Placental epithelial cell (primary cell): ENCODE data around the gene GRM5. TPM values are rescaled to one million over a fixed set of nuclear protein-coding genes. Genes with fewer than 3 reads are reported as not detected.

ENCODE experiments used
- small RNA-seq: library from RNA; depleted of rRNA; stranded (forward); fragments of <200 nt; gene quantifications from one replicate; pipeline ENCODE3, GENCODE V24; 2012
- total RNA-seq: library from RNA; depleted of rRNA; stranded (reverse); fragments of >200 nt; gene quantifications from 2 replicates; pipeline ENCODE4 v1.2.3, GENCODE V29; 2012

Gene GRM5
- not detected in 2 replicates for total RNA-seq

DNA sequence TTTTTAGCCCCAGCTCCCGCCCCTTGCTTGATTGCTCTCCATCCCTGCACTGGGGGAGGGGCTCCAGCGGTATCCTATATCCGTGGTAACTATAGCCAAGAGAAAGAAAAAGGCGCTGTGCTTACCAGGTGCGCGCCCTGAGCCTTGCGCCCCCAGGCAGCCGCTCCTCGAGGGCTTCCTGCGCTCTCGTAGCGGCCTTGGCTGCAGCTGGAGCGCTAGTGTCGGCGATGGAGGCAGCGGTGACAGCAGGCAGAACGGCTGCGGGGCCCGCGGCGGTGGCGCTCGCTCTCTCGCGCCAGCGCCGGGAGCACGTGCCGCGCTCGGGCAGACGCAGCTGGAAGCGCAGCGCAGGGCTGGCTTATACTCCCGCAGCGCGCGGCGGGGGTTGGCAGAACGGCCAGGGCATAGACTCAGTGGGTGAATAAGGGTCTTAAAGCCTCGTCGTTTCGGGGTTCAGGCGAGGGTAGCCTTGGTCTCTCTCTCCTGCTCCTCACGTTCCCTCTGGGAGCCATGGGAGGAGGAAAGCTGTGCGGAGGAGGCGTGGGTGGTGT is at the start of gene GRM5:
Gene GRM5, minus strand, starts transcription at position 332 of the 551 bp plus-strand sequence. CDS start 18,110 bp downstream, outside the sequence.

Small RNA genes lying within 50 kb of the gene (small RNA-seq; reads per million reads assigned to genes)
- 2.2 reads per million, percentile 80 among the genes with 10 or more reads in this experiment for gene RNU6-16P

Other genes with a start within 250 kb of the GRM5 start
- not detected in 2 replicates for gene TYR, start 111.9 kb upstream of the GRM5 start, total RNA-seq